Measurements from ENCODE around the gene FBXO42.
"Not testable (repeated sequence)": the region's sequence is repeated elsewhere in the genome, so short reads cannot be mapped to it uniquely, and the experiment has no call there.

The FBXO42 gene

DNA sequence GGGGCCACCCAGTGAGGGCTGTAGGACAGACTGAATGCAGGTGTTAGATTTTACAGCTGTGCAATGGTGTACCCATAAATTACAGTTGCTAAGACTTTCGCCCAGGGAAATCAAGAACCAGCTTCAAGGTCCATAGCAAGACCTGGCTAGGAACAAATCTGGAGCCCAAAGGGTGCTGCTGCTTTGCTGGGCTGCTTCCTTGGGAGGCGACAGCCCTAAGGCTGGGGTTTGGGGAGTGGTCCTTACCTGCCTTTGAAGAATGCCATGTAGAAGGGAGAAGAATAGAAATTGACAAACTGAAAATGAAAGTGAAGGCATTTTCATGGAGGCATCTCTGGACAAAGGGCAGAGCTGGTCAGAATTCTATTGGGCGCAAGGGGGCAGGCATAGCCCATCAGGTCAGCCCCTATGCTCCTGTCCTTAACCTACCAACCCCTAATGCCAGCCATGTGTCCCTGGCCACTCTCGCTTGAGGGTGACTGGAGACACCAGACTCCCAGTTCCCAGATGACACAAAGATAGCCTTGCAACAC, 132.2 kb downstream of the FBXO42 start:
- DNase-seq (ENCODE audit: low read depth), result no peak

DNA sequence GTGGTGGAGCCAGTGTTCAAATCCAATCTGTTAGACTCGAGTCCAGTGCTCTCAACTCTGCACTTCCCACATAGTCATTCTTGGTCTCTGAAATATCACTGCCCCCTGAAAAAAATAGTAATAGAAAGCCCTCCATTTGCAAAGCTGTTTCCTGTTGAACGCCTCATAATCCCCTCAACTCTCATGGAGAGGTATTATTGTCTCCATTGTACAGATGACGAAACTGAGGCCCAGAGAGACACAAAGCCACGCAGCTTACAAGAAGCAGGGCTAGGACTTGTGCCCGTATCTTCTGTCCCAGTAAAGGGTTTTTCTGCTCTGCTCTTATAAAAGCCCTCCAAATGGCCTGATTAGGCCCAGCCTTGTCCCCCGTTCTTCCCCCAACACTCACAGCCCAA, 133.6 kb downstream of the FBXO42 start:
- DNase-seq (ENCODE audit: low read depth), result no peak

DNA sequence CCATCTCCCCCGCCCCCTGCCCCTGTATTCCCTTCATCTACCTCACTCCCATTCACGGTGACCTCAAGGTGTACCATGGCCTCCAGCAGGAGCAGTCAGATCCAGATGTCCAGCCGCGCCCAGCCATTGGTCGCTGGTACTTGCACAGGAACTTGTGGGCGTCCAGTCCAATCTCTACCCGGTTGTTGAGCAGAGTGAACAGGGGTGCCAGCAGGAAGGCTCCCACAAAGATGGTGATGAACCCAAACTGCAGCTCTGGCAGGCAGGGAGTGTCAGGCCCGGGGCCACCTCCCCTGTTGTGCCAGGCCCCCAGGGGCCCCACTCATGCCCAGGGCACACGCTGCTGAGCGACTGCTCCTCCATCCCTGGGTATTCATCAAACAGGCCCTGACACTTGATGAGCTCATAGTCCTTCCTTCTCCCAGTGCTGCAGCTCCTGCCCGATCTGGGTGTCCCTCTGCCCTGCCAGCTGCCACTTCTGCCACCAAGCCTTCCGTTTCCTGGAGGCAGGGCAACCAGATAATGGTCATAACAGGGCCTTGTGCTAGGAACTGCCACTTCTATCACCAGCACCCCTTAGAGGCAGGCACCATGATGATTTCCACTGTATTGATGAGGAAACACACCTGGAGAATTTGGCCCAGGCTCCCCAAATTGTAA, 134.1 kb downstream of the FBXO42 start:
- no peak for DNase-seq (ENCODE audit: low read depth)

DNA sequence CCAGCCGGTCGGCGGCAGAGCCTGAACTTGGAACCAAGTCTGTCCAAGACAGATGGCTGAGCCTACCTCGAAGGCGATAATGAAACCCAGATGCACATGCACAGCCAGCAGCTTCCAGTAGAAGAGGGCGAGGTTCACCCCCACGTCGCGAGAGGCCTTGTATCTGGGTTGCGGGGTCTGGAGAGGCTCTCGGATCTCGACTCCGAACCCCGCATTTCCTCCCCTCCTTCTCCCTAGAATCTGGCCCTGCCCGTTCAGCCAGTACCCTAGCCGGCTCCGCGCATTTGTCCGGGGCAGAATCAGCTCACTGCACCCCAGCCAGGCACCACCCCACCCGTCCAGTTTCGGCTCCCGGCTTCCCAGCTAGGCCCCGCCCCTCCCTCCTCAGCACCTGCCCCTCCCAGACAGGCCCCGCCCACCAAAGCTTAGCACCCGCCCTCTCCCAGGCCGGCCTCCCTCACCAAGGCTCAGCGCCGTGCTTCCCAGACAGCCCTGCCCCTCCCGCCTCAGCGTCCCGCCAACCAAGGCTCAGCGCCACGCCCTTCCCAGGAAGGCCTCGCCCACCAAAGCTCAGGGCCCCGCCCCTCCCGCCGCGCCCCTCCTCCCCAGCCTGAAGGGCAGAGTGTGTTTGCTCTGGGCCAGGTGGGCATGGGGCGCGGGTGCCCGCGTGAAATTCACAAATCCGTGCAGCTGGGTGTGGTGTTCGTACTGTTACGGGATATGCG, 135.1 kb downstream of the FBXO42 start:
- peak; percentile 90 for DNase-seq (ENCODE audit: low read depth)

DNA sequence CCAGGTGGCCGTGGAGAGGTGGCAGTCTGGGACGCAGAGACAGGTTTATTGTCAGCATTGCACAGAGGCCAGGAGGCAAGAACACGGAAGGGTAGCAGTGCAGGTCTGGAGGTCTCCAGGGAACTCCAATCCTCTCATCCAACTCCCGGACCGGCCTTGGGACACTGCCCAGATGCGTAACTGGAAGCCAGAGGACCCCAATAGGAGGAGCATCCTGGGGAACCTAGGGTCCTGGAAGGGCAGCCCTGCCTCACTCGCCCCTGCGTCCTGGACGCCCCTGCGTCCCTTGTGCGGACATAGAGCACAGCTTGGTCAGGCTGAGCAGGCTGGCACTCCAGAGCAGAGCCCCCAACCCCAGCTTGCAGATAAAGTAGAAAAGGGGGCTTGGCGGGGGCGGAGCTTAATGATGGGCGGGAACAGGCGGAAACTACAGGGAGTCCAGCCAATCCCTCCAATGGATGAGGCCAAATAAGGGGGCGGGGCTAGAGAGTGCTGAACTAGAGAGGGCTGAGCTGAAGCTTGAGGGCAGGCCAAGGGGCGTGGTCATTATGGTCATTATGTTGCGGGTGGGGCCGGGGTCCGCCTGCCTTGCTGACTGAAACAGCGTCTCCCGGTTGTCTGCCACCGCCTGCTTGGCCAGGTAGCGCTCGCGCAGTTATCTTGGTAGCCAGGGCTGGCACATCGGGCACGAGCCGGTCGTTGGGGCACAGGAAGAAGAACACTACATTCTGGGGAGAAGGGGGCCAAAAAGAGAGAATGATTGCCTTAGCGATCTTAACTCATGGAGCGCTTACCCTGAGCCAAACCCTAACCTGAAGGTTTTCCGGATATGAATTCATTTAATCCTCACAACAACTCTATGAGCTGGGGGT, 136.2 kb downstream of the FBXO42 start:
- peak; percentile 45 for DNase-seq (ENCODE audit: low read depth)

DNA sequence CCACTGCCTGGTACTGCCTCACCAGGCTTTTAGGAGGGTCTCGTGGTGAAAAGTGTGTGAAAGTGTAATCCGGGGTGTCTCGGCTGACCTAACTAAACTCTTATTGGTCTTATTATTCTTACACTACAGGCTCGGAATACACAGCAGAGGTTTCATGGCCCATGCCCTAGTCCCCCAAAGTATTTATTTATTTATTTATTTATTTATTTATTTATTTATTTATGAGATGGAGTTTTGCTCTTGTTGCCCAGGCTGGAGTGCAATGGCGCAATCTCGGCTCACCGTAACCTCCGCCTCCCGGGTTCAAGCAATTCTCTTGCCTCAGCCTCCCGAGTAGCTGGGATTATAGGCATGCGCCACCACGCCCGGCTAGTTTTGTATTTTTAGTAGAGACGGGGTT, 137.0 kb downstream of the FBXO42 start:
- DNase-seq (ENCODE audit: low read depth), result not testable (repeated sequence)

DNA sequence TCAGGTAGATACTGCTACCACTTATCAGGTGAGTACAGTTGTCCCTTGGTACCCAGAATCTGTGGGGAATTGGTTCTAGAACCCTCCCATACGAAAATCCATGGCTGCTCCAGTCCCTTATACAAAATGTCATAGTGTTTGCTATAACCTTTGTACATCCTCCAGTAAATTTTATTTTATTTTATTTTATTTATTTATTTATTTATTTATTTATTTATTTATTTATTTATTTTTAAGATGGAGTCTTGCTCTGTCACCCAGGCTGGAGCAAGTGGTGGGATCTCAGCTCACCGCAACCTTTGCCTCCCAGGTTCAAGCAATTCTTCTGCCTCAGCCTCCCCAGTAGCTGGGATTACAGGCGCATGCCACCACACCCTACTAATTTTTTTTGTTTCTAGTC, 138.7 kb downstream of the FBXO42 start:
- DNase-seq (ENCODE audit: low read depth), result not testable (repeated sequence)

DNA sequence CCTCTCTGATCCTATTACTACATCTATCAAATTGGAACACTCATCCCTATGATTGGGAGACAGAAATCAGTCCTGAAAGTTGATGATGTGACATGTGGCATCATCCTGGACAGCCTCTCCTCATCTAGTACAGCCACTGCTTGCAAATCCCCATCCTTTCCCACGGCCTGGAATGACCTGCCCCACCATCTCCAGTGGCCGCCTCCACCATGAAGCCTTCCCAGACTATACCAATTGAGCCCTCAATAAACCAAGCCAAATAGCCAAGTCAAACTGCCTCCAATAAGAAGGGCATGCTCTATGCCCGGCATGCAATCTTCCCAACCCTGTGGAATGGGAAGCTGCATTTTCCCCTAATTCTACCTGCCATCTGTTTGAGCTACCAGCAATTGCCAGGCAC, 139.3 kb downstream of the FBXO42 start:
- no peak for DNase-seq (ENCODE audit: low read depth)

DNA sequence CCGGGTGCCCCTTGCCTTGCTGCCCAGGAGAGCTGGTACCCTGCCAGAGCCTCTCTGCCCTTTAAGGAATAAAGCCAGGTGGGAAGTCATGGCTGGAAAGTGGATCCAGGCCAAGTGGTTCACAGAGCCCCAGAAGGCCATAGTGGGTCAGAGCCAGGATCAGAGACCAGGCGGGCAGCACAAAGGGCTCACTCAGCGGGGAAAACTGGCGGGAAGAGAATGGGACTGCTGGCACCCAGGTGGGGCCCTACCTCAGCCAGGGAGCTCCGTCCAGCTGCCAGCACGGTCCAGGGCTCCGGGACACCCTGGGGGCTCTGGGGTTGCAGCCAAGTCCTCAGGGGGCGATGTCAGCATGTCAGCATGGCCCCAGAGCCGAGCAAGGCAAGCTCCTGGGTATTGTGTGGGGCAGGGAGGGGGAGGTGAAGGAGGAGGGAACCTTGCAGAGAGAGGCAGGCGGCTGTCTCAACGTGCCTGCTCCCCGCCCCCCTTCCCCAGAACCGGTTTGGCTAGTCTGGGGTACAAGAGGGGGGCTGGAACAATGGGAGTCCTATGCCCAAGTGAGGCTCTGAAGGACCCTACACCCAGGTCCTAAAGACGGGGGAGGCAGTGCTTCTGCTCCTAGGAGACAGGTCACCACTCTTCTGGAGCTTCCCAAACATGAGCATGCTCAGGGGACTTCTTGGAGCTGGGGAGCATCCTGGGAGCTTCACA, 139.9 kb downstream of the FBXO42 start, which contains the start of gene ARHGEF19:
ARHGEF19 (minus strand) TSS at position 402 of the 711 bp plus-strand sequence. CDS start 3,598 bp downstream, outside the sequence.
- DNase-seq (ENCODE audit: low read depth), result no peak

DNA sequence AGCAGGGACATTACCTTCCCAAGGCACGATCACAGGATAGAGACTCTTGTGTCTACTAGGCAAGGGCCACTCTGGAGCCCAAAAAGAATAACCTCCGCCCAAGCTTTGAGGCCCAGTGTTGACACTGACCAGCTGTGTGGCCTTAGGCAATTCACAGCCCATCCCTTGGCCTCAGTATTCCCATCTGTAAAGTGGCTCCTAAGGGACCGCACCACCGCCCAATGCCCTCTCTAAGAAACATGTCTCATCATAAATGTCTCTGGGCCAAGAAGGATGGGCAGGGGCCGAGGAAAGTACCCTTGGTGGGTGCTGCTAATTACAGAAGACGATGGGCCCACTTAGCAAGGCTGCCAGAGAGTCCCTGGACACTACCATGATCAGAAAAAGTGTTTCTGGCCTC, 140.5 kb downstream of the FBXO42 start:
- DNase-seq (ENCODE audit: low read depth), result no peak

DNA sequence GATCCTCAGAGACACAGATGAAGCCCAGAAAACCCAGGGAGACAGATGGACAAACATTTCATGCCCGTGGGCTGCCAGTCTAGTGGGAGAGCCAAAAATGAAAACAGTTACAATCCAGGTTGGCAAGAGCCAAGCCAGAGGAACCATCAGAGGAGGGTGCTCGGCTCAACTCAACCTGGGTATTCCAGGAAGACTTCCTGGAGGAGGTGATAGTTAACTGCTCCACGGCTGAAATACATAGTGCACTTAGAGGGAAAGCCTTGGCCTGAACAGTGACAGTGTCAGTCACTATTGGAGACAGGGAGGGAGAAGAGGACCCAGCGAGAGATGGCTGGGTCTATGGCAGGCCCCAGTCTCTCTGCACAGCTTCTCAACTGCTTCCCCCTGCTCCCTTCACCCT, 141.7 kb downstream of the FBXO42 start:
- no peak for DNase-seq (ENCODE audit: low read depth)

DNA sequence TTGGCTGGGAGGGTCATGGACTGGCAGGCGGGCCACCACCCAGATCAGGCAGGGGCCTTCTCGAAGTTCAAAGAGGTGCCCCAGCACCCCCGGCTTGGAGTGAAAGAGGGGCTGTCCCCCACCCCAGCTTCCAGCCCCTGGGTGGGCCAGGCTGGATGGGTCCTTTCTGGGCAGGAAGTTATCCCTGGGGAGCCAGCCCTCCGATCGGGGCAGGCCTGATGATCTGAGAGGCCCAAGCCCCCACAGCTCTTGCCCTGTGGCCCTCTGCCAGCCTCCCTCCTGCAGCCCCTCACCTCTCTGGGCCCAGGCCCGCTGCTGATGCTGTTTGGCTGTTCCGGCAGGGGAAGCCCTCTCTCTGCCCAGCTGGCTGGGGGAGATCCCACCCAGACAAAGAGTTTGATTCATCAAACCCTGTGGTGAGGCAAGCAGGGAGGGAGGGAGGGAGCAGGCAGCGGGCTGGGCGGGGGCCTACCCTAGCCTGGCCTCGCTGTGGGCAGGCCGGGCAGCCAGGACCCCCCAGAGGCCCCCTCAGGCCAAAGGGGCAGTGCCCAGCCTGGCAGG, 142.4 kb downstream of the FBXO42 start:
- no peak for DNase-seq (ENCODE audit: low read depth)

DNA sequence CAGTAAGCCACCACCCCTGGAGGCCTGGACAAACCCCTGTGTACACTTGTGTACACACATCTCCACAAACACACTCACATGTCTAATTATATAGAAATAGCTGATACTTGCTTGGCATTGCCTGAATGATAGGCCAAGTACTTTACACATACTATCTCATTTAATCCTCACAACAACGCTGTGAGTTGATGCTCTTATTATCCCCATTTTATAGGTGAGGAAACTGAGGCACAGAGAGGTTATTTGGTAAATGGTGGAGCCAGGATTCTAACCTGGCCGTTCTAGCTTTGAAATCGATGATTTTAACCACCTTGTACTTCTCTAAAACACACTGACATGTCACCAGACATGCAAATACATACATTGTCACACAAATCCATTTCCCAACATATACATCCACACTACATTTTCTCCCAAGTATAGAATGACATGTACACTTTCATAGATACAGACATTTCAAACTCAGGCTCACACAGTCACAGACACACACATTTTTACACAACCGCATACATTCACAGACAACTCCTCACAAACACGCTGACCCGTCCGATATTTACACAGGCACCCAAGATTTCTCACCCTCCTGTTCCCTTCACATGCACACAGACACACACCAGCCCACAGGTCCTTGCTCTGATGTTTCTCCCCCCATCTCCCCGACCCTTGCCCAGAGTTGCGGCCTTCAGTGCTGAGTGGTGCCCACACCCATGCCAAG, 143.0 kb downstream of the FBXO42 start:
- no peak for DNase-seq (ENCODE audit: low read depth)

DNA sequence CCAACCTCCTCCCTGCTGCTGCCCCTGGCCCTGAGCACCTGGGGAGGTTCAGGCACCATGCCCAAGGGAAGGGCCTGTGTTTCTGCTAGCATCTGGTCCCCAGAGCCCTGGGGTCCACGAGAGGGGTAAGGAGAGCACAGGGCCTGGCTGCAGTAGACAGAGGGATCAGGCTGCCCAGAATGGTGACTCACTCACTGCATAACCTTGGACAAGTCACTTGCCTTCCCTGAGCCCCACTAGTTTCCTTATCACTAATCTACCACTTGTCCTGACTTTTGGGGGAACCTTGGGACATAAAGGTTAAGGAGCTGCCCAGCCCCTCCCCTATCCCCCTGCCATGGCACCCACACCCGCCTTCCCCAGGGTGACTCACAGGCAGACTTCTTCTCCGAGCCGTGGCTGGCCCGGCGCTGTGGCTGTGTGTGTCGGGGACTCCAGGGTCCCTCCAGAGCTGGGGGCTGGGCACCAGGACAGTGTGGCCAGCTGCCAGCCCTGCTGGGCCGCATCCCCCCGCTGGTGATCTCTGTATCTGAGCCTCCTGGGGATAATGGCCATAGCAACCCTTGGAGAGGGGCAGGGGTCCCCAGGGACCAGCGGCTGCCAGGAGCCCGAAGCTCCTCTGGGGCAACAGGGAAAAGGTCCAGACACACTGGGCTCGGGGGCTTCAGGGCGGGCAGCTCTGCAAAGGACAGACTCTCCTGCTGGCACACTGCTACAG, 143.9 kb downstream of the FBXO42 start:
- DNase-seq (ENCODE audit: low read depth), result no peak

DNA sequence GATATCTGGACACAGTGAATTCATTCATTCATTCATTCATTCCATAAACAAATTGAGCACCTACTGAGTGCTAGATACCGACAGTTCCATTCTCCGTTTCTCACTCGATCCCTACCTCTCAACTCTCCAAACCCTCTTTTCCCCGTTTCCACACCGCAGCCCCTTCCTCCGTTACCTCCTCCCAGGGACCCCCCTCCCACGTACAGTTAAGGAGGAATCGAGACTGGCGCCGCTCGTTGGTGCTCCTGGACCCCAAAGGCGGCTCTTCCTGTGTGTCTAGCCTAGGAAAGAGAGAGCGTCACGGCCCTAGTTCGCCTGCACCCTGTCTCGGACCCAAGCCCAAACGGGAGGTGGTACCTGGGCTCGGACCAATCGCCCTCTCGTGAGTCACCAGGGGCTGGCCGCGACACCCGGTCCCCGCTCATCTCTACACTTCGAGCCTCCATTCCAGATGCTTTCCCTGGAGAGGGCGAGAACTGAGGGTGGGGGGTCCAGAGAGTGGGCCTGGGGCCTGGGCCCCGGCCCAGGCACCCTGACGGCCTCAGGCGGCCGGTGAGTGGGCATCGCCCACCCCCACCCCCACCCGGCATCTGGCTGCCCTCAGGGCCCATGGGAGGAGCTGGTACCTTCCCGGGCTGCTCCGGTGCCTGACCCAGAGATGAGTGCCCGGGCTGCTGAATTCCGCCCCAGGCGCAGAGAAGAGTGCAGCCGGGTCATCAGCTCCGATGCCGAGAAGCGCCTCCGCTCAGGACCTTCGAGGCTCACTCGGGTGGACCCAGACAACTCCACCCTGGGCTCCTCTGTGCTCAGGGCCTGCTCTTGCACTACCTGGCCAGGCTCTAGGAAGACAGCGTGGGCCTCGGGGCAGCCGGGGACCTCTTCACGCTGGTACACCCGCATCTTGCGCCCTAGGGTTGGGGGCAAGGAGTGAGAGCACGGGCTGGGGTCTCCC, 144.7 kb downstream of the FBXO42 start:
- DNase-seq (ENCODE audit: low read depth), result no peak

DNA sequence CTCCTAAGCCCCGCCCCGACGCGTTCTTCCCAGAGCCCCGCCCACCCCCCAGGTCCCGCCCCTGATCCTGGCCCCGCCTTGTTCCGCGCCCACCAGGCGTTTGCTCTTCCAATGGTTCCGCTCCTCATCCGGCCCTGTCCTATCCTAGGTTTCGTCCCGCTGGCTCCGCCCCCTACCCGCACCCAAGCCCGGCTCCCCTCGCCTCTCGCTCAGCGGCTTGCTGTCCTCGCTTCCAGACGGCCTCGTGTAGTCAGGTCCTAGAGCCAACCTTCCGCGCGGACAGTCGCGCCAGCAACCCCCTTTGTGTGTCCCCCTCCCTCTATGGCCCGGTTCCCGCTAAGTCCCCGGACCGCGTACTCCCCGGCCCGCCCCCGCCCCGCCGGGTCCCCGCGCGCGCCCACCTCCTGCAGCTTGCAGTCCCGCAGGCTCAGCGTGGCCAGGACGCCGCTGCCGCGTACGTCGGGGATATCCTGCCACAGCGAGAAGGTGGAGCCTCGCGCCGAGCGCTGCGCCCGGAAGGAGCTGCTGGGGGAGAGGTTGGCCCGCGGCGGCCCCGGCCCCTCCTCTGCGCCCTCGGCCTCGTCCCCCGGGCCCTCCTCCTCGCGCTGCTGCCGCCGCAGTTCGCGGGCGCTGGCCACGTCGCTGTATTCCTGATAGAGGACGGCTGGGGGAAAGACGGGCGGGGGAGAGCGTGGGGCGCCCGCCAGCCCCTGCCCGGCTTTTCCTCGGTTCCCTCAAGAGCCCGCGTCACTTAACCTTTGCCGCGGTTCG, 145.5 kb downstream of the FBXO42 start:
- DNase-seq (ENCODE audit: low read depth), result peak; percentile 90

DNA sequence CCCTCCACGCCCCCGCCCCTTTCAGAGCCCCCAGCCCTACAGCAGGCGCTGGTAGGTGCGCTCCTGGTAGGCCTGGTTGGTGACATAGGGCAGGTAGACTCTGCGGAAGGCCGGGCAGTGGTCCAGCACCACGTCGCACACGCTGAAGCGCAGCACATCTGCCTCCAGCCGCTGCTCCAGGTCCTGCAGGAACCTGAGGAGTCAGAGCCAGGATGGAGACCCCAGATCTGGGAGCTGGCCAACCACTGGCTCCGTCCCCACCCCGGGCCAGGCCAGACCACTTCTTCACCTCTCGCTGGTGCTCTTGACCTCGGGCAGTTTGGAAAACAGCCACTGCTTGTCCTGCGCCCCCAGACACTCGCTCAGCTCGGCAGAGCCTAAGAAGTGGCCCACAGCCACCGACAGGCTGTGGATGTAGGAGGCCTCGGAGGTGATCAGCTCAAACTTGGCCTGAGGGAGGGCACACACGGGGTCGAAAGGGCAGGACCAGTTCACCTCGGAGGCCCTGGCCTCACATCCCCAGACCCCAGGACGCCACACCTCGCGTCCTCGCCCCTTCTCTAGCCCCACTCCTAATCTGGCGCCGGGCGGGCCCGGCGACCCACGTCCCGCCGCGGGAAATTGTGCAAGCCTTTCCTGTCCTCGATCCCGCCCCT, 146.3 kb downstream of the FBXO42 start:
- DNase-seq (ENCODE audit: low read depth), result no peak

DNA sequence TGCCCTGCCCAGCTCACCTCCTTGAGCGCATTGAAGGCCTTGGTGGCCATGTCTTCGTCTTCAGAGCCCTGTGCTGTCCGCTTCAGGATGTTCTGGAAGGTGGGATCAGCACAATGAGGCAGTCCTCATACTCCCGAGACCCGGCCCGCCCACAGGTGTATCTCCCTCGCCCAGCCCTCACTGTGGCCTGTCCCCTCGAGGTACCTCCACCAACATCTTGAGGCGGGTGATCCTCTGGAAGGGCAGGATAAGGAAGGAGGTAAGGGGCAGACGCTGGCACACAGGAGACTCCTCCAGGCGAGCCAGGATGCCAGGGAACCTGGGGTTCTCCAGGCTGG, 147.0 kb downstream of the FBXO42 start:
- DNase-seq (ENCODE audit: low read depth), result no peak

Data from T follicular helper cell (primary cell).